GM10266 (cell line): Measurements from ENCODE around the gene SNX24.

ENCODE experiments used
- DNase-seq: peaks from one replicate; pipeline ENCODE4 v3.0.0; 2012; ENCODE audit errors: extremely low spot score
- CTCF ChIP-seq: IDR thresholded peaks from 2 replicates; pipeline ENCODE4 v1.5.1; 2012; ENCODE audit warnings: mild to moderate bottlenecking, low read depth; ENCODE audit not compliant: control insufficient read depth, insufficient read depth; ENCODE audit errors: missing control alignments

SNX24 gene

GRCh38 chr5:122933956-122934355 is 88.5 kb downstream of the SNX24 start:
- TF ChIP-seq CTCF = no peak
- no peak for DNase-seq

- DNase-seq = no peak
- TF ChIP-seq CTCF = no peak
These were observed 90.7 kb downstream of the SNX24 start for GRCh38 chr5:122936088-122936487.

DNA sequence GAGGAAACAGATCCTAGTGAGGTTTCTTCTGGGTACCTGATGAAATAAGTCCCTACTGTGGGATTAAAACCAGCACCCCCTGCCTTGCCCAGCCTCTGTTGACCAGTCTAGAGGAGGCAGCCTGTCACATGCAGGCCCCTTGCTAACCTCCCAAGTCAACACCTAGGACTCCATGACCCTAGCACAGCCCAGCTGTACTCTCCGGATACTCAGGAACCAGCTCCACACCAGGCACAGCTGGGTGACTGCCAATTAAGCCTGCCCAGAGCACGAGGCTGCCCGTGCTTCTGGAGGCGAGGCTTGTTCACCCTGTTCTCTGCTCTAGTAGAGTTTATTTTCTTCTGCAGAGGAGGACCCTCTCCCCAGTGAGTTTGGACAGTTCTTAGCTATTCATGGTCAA is 92.5 kb downstream of the SNX24 start:
- TF ChIP-seq CTCF = no peak
- no peak for DNase-seq

DNA sequence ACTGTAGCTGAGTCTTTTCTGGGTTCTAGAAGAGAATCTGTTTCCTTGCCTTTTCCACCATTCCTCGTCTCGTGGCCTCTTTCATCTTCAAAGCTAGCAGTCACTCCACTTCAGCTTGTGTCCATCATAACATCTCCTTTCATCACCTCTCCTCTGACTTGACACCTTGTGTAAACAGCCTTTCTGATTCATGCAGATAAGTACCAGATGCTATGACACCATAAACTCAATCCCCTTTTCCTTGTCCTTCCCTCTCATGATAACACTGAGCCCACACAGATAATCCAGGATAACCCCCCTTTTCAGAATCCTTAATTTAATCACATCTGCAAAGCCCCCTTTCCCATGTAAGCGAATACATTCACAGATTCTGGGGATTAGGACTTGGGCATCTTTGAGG is 95.5 kb downstream of the SNX24 start:
- no peak for DNase-seq

DNA sequence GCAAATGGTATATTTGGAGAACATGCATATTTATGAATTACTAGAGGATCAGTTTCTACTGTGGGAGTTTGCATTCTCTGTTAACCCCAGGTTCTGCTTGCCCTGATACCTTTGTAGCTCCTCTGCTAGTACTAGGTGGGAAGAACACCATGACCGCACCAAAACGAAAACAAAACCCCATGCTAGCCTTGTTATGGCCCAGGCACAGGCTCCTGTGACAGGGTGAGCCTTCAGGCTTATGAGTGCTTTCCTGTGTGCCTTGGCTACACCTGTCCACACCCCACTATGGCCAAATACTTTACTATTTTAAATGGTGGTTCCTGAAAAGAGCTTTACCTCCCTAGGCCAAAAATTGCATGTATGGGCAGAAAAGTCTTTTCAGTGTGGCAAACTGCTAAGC is 96.3 kb downstream of the SNX24 start:
- no peak for DNase-seq
- no peak for TF ChIP-seq CTCF

More for the DNA sequence above, 95.5 kb downstream of the SNX24 start:
- no peak for TF ChIP-seq CTCF

DNA sequence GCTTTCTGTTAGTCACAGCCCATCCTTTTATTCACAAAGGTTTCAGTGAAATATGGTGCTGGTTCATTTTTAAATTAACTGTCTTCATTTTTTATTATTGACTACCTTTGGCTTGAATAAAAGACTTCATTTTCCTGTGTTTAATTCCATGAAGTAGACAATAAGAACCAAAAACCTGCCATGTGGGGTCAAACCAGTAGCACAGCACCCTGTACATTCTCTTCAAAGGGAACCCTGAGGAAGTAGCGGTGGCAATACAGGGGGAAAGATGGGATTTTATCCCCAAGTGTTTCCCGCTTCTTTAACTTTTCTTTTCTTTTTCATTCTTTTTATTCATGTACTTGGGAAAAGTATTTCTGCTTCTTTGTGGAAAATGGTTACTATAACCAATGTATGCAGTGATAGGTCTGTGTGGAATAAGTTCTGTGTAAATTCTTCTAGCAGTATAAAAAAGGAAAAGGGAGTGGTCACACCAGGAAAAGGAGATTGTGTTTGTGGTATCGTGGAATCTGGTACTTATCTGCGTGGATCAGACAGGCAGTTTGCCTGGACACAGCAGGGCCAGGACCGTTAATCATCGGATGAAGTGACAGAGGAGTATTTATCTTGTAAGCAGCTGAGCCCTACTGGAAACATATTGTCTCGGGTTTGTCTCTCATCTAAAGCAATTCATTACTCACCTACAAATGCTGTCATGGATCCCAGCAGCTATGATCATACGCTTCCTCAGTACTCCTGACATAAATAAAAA is 96.9 kb downstream of the SNX24 start:
- DNase-seq = no peak
- no peak for TF ChIP-seq CTCF

DNA sequence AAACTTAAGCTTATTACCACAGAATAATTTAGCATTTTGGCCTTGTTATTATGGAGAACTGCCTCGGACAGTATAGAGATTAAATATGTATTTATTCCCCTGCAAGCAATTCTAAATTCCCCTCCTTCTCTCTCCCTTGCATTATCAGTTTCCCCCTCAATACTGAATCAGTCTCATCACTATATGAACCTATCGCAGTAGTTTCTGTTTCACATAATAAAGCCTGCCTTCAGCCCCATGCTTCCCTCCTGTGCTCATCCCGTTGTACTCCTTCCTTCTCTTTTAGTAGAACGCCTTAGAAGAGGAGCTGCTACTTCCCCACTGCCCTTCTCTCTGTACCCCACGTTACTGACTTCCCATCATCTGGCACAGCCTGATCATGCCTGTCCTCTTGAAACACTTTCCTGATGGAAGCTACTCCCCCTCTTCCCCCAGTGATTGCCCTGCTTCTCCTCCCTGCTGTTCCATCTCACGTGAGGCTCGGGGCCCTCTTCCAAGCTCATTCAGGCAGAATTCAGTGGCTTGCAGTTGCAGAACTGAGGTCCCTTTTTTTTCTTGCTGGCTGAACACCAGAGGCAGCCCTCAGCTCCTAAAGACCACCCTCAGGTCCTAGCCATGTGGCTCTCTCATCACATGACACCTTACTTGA is 97.8 kb downstream of the SNX24 start:
- no peak for TF ChIP-seq CTCF
- DNase-seq = no peak
